Liver (tissue), 9 donors: ENCODE measurements around the gene SOX18. TPM values are rescaled to one million over a fixed set of nuclear protein-coding genes. Genes with fewer than 3 reads are reported as not detected.
"Not testable (repeated sequence)": the region's sequence is repeated elsewhere in the genome, so short reads cannot be mapped to it uniquely, and the experiment has no call there.

ENCODE experiments used
- DNase-seq: peaks from one replicate; pipeline ENCODE4 v3.0.0-alpha.2; 2017; ENCODE audit warnings: low spot score
- H3K27ac ChIP-seq, 2 donors: one replicate each; pipeline ENCODE4 v1.7.0; 2013; ENCODE audit warnings: inconsistent platforms in 2 of 2, low read length in 2 of 2, control low read depth in 1 of 2, low read depth in 1 of 2, mild to moderate bottlenecking in 1 of 2
- H3K27me3 ChIP-seq, 4 donors: one replicate each; pipeline versions ENCODE4 v1.6.1 to v1.7.0; 2013; ENCODE audit warnings: low read length in 3 of 4, inconsistent platforms in 1 of 4, mild to moderate bottlenecking in 1 of 4, moderate library complexity in 1 of 4; ENCODE audit not compliant: control insufficient read depth in 4 of 4, insufficient read depth in 4 of 4
- H3K36me3 ChIP-seq, 4 donors: one replicate each; pipeline versions ENCODE4 v1.6.1 to v1.7.0; 2013; ENCODE audit warnings: low read length in 3 of 4, mild to moderate bottlenecking in 3 of 4, low read depth in 1 of 4, moderate library complexity in 1 of 4; ENCODE audit not compliant: control insufficient read depth in 4 of 4, insufficient read depth in 3 of 4
- H3K4me1 ChIP-seq, 4 donors: one replicate each; pipeline versions ENCODE4 v1.6.1 to v1.7.0; 2013; ENCODE audit warnings: low read length in 3 of 4, mild to moderate bottlenecking in 3 of 4, moderate library complexity in 1 of 4; ENCODE audit not compliant: control insufficient read depth in 4 of 4, insufficient read depth in 4 of 4
- H3K4me3 ChIP-seq, 3 donors: one replicate each; pipeline versions ENCODE4 v1.6.1 to v1.7.0; 2013; ENCODE audit warnings: low read length in 3 of 3, control low read depth in 1 of 3, low read depth in 1 of 3, mild to moderate bottlenecking in 1 of 3
- H3K9ac ChIP-seq, 2 donors: one replicate each; pipeline ENCODE4 v1.7.0; 2013; ENCODE audit warnings: low read length in 2 of 2, mild to moderate bottlenecking in 2 of 2, moderate library complexity in 2 of 2, control low read depth in 1 of 2, low read depth in 1 of 2
- H3K9me3 ChIP-seq, 4 donors: one replicate each; pipeline versions ENCODE4 v1.6.1 to v1.7.0; 2013; ENCODE audit warnings: low read length in 3 of 4; ENCODE audit not compliant: control insufficient read depth in 4 of 4
- EGR1 ChIP-seq, 2 donors: IDR thresholded peaks; 2 replicates each; pipeline ENCODE4 v1.6.1; 2016 to 2018; ENCODE audit warnings: antibody characterized with exemption in 2 of 2, low read depth in 2 of 2
- FOXA2 ChIP-seq: IDR thresholded peaks from 2 replicates; pipeline ENCODE4 v1.6.1; 2016; ENCODE audit warnings: antibody characterized with exemption
- HNF4A ChIP-seq, 2 donors: conservative IDR thresholded peaks; 2 replicates each; pipeline ENCODE4 v1.6.1; 2016; ENCODE audit warnings: antibody characterized with exemption in 2 of 2, mild to moderate bottlenecking in 2 of 2
- HNF4G ChIP-seq: IDR thresholded peaks from 2 replicates; pipeline ENCODE4 v1.6.1; 2016; ENCODE audit warnings: antibody characterized with exemption
- NR2F2 ChIP-seq: IDR thresholded peaks from 2 replicates; pipeline ENCODE4 v1.6.1; 2016; ENCODE audit warnings: antibody characterized with exemption
- RAD21 ChIP-seq, 2 donors: IDR thresholded peaks; 2 replicates each; pipeline ENCODE4 v1.6.1; 2016; ENCODE audit warnings: antibody characterized with exemption in 2 of 2, mild to moderate bottlenecking in 2 of 2
- RXRA ChIP-seq, 2 donors: IDR thresholded peaks; 2 replicates each; pipeline ENCODE4 v1.6.1; 2017 to 2018; ENCODE audit warnings: antibody characterized with exemption in 2 of 2, mild to moderate bottlenecking in 1 of 2
- TAF1 ChIP-seq: conservative IDR thresholded peaks from 2 replicates; pipeline ENCODE4 v1.6.1; 2016; ENCODE audit warnings: antibody characterized with exemption, mild to moderate bottlenecking
- WGBS: extraction: QIAGEN DNeasy Blood & Tissue Kit; methylation state at CpG from one replicate; pipeline ENCODE4 v1.1.7; 2013; 5-methylcytosine and 5-hydroxymethylcytosine counted together
- polyA plus RNA-seq, 2 donors: library from polyadenylated mRNA; stranded (reverse) in 1 of 2; unstranded in 1 of 2; fragments of 200-250 nt in 1 of 2; fragments of >200 nt in 1 of 2; fragmentation: Nextera tagmentation in 1 of 2; extraction: Ambion mirVana in 1 of 2; gene quantifications; one replicate each; pipeline versions ENCODE4 v1.2.1 to v1.2.3, GENCODE V29; 2013 to 2015
- total RNA-seq, 2 donors: library from RNA; depleted of rRNA; stranded (reverse); fragments of >200 nt; gene quantifications; one replicate each; pipeline ENCODE4 v1.2.3, GENCODE V29; 2014
- TF ChIP-seq, protein P1 (sequence below): IDR thresholded peaks from 2 replicates; pipeline ENCODE4 v1.6.1; 2016; ENCODE audit warnings: antibody characterized with exemption
- TF ChIP-seq, protein P2 (sequence below): fragments of 150-350 bp; IDR thresholded peaks from 2 replicates; pipeline ENCODE4 v1.5.1; 2017; ENCODE audit warnings: improper control_type of control experiment, low read depth, low read length; ENCODE audit not compliant: missing input control
- TF ChIP-seq, protein P3 (sequence below): IDR thresholded peaks from 2 replicates; pipeline ENCODE4 v1.6.1; 2016; ENCODE audit warnings: antibody characterized with exemption
- TF ChIP-seq, protein P4 (sequence below): IDR thresholded peaks from 2 replicates; pipeline ENCODE4 v1.6.1; 2016; ENCODE audit warnings: antibody characterized with exemption
- donor health status: healthy.
- donor health status: healthy.
- donor health status: healthy.
- donor health status: healthy.
- donor health status: healthy.

Gene SOX18
- total and polyA plus RNA-seq, 4 donors, result 1.1 to 5.8 (median 2.6) TPM

DNA sequence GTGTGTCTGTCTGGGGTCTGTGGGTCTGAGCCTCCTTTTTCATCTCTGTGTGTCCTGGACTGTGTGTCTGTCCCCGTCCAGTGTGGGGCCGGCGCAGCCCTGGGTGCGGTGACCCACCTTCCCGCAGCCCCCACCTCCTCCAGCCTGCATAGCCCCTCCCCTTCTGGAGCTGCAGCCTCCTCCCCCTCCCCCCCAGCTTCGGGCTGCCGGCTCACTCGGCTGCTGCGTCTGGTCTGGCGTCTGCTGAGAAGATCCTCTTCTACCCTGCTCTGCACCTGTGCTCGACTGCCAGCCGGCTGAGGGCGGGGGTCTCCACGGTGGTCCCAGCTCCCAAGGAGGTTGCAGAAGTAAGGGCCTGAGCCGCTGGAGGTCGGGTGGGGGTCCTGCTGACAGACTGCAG, 42.3 kb upstream of the SOX18 start:
- Histone ChIP-seq H3K27me3 (peaks cover 0 to 2% (median 0%) of the 10 kb centered on the region in 4 donors), H3K9me3 (no peaks in the 10 kb centered on the region), H3K36me3 (no peaks in the 10 kb centered on the region), H3K27ac (no peak overlapping the region), H3K4me1 (no peaks in the 10 kb centered on the region), H3K9ac (no peak overlapping the region), H3K4me3 (no peak overlapping the region)
- TF ChIP-seq RAD21 (IDR thresholded peaks at IDR 0.05) (no peak), HNF4A (conservative IDR thresholded peaks at IDR 0.05) (no peak), EGR1 (IDR thresholded peaks at IDR 0.05; ENCODE audit: low read depth in 2 of 2) (no peak)
- TF ChIP-seq, protein P1, sequence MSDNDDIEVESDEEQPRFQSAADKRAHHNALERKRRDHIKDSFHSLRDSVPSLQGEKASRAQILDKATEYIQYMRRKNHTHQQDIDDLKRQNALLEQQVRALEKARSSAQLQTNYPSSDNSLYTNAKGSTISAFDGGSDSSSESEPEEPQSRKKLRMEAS, result no peak
- TF ChIP-seq, protein P2, sequence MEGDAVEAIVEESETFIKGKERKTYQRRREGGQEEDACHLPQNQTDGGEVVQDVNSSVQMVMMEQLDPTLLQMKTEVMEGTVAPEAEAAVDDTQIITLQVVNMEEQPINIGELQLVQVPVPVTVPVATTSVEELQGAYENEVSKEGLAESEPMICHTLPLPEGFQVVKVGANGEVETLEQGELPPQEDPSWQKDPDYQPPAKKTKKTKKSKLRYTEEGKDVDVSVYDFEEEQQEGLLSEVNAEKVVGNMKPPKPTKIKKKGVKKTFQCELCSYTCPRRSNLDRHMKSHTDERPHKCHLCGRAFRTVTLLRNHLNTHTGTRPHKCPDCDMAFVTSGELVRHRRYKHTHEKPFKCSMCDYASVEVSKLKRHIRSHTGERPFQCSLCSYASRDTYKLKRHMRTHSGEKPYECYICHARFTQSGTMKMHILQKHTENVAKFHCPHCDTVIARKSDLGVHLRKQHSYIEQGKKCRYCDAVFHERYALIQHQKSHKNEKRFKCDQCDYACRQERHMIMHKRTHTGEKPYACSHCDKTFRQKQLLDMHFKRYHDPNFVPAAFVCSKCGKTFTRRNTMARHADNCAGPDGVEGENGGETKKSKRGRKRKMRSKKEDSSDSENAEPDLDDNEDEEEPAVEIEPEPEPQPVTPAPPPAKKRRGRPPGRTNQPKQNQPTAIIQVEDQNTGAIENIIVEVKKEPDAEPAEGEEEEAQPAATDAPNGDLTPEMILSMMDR, result no peak
- TF ChIP-seq, protein P3, sequence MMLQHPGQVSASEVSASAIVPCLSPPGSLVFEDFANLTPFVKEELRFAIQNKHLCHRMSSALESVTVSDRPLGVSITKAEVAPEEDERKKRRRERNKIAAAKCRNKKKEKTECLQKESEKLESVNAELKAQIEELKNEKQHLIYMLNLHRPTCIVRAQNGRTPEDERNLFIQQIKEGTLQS, result no peak
- 21% methylated on average over 16 of the region's 16 CpGs for WGBS
- DNase-seq, result no peak

DNA sequence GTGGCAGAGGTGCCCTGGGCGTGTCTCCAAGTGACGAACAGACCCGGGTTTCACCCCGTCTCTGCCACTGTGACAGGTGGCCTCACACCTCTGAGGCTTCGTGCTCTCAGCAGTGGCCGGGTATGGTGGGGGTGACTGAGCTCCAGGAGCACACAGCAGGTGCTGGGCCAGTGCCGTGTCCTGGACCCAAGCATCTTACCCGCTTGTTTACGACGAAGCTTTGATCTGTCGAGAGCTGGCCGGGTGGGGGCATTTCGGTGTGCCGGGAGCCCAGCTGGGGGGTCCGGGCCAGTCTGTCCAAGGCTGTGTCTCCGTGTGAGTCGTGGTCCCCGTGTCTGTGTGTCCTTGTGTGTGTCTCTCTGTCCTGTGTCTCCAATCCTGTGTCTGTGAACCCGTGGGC, 41.9 kb upstream of the SOX18 start:
- Histone ChIP-seq H3K4me3 (no peak overlapping the region), H3K36me3 (no peaks in the 10 kb centered on the region), H3K4me1 (no peaks in the 10 kb centered on the region), H3K27ac (no peak overlapping the region), H3K9ac (no peak overlapping the region), H3K9me3 (no peaks in the 10 kb centered on the region), H3K27me3 (peaks cover 0 to 2% (median 0%) of the 10 kb centered on the region in 4 donors)
- no peak for DNase-seq
- no peak for TF ChIP-seq HNF4A (conservative IDR thresholded peaks at IDR 0.05)
- no peak for TF ChIP-seq NR2F2
- no peak for TF ChIP-seq FOXA2
- no peak for TF ChIP-seq TAF1
- TF ChIP-seq, protein P4, sequence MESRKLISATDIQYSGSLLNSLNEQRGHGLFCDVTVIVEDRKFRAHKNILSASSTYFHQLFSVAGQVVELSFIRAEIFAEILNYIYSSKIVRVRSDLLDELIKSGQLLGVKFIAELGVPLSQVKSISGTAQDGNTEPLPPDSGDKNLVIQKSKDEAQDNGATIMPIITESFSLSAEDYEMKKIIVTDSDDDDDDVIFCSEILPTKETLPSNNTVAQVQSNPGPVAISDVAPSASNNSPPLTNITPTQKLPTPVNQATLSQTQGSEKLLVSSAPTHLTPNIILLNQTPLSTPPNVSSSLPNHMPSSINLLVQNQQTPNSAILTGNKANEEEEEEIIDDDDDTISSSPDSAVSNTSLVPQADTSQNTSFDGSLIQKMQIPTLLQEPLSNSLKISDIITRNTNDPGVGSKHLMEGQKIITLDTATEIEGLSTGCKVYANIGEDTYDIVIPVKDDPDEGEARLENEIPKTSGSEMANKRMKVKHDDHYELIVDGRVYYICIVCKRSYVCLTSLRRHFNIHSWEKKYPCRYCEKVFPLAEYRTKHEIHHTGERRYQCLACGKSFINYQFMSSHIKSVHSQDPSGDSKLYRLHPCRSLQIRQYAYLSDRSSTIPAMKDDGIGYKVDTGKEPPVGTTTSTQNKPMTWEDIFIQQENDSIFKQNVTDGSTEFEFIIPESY, result no peak
- TF ChIP-seq HNF4G, result no peak
- WGBS, result 70% methylated on average over 19 of the region's 19 CpGs

DNA sequence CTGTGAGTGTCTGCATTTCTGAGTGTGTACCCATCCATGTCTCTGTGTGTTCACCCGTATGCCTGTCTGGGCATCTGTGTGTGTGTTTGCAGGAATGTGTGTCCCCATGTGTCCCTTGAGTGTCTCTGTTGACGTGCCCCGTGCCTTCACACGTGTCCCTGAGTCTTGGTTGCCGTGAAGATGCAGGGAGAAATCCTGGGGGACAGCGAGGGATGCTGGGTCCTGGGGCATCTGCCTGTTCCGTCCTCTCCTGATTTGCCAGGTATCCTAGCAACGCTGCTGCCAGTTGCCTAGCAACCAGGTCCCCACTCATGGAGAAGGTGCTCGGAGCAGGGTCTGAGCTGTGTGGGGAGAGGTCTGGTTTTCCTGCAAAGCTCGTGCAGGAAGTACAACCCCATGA, 40.7 kb upstream of the SOX18 start:
- H3K9me3 ChIP-seq, result no peaks in the 10 kb centered on the region
- no peak overlapping the region for H3K9ac ChIP-seq
- H3K27me3 ChIP-seq, result peaks cover 0 to 1% (median 0%) of the 10 kb centered on the region in 4 donors
- H3K4me1 ChIP-seq, result no peaks in the 10 kb centered on the region
- WGBS, result 63% methylated on average over 10 of the region's 10 CpGs
- H3K4me3 ChIP-seq, result no peak overlapping the region
- TF ChIP-seq RXRA (IDR thresholded peaks at IDR 0.05), result no peak
- TF ChIP-seq, protein P2, result no peak
- no peak overlapping the region for H3K27ac ChIP-seq
- H3K36me3 ChIP-seq, result no peaks in the 10 kb centered on the region
- DNase-seq, result no peak

DNA sequence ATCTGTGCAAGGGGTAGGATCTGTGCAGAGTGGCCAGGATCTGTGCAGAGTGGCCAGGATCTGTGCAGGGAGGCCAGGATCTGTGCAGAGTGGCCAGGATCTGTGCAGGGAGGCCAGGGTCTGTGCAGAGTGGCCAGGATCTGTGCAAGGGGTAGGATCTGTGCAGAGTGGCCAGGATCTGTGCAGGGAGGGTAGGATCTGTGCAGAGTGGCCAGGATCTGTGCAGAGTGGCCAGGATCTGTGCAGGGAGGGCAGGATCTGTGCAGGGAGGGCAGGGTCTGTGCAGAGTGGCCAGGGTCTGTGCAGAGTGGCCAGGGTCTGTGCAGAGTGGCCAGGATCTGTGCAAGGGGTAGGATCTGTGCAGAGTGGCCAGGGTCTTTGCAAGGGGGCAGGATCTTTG, 39.1 kb upstream of the SOX18 start:
- not testable (repeated sequence) for DNase-seq, H3K27ac ChIP-seq, H3K27me3 ChIP-seq, H3K9me3 ChIP-seq, H3K9ac ChIP-seq, H3K4me3 ChIP-seq, H3K4me1 ChIP-seq, H3K36me3 ChIP-seq

DNA sequence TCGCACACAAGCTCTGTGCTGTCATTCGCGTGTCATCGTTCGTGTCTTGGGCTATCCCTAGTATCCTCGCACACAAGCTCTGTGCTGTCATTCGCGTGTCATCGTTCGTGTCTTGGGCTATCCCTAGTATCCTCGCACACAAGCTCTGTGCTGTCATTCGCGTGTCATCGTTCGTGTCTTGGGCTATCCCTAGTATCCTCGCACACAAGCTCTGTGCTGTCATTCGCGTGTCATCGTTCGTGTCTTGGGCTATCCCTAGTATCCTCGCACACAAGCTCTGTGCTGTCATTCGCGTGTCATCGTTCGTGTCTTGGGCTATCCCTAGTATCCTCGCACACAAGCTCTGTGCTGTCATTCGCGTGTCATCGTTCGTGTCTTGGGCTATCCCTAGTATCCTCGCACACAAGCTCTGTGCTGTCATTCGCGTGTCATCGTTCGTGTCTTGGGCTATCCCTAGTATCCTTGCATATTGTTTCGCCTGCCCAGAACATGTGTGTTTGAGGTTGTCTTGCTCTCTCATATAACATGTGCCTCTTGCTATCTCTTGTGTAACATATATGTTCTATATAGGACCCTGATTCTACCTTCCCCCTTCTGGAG, 37.9 kb upstream of the SOX18 start:
- peaks cover 6 to 13% (median 10%) of the 10 kb centered on the region in 4 donors for H3K4me1 ChIP-seq
- 98% methylated on average over 6 of the region's 36 CpGs for WGBS
- not testable (repeated sequence) for H3K4me3 ChIP-seq, DNase-seq, H3K27ac ChIP-seq, H3K9ac ChIP-seq, H3K27me3 ChIP-seq, H3K9me3 ChIP-seq, H3K36me3 ChIP-seq
